Activated naive CD8-positive, alpha-beta T cell (primary cell): ENCODE data around the gene MICAL3.

ENCODE experiments used
- H3K27ac Mint-ChIP-seq: one replicate; pipeline ENCODE4 v1.8.0; 2021; ENCODE audit warnings: mixed read lengths
- H3K27me3 Mint-ChIP-seq: one replicate; pipeline ENCODE4 v1.8.0; 2021; ENCODE audit warnings: mixed read lengths
- H3K36me3 Mint-ChIP-seq: one replicate; pipeline ENCODE4 v1.8.0; 2021; ENCODE audit warnings: mixed read lengths
- H3K4me1 Mint-ChIP-seq: one replicate; pipeline ENCODE4 v1.8.0; 2021; ENCODE audit warnings: low read depth, mixed read lengths
- H3K4me3 Mint-ChIP-seq: one replicate; pipeline ENCODE4 v1.8.0; 2021; ENCODE audit warnings: mild to moderate bottlenecking, mixed read lengths
- H3K9me3 Mint-ChIP-seq: one replicate; pipeline ENCODE4 v1.8.0; 2021; ENCODE audit warnings: low read depth, mixed read lengths

MICAL3 gene

GRCh38 chr22:17783312-17783711, 241.0 kb downstream of the MICAL3 start:
- Mint-ChIP-seq H3K9me3 (no peaks in the 10 kb centered on the region), H3K4me1 (peaks cover 44% of the 10 kb centered on the region), H3K36me3 (peaks cover 2% of the 10 kb centered on the region), H3K27ac (no peak overlapping the region), H3K27me3 (no peaks in the 10 kb centered on the region), H3K4me3 (no peak overlapping the region)

- H3K27me3 Mint-ChIP-seq: no peaks in the 10 kb centered on the region
- peaks cover 49% of the 10 kb centered on the region for H3K4me1 Mint-ChIP-seq
- H3K9me3 Mint-ChIP-seq: no peaks in the 10 kb centered on the region
- peaks cover 2% of the 10 kb centered on the region for H3K36me3 Mint-ChIP-seq
- H3K4me3 Mint-ChIP-seq: no peak overlapping the region
- H3K27ac Mint-ChIP-seq: peak overlapping the region; percentile 46
These were observed 241.7 kb downstream of the MICAL3 start for GRCh38 chr22:17782621-17783020.

- H3K27ac Mint-ChIP-seq: no peak overlapping the region
- H3K9me3 Mint-ChIP-seq: no peaks in the 10 kb centered on the region
- H3K4me1 Mint-ChIP-seq: peaks cover 54% of the 10 kb centered on the region
- H3K36me3 Mint-ChIP-seq: peaks cover 2% of the 10 kb centered on the region
- H3K27me3 Mint-ChIP-seq: no peaks in the 10 kb centered on the region
- H3K4me3 Mint-ChIP-seq: no peak overlapping the region
These were observed 242.2 kb downstream of the MICAL3 start for GRCh38 chr22:17782158-17782557.

GRCh38 chr22:17781319-17782031, 242.9 kb downstream of the MICAL3 start:
- peak overlapping the region; percentile 51 for H3K27ac Mint-ChIP-seq
- H3K27me3 Mint-ChIP-seq: no peaks in the 10 kb centered on the region
- peaks cover 2% of the 10 kb centered on the region for H3K36me3 Mint-ChIP-seq
- peak overlapping the region; percentile 39 for H3K4me3 Mint-ChIP-seq
- peaks cover 57% of the 10 kb centered on the region for H3K4me1 Mint-ChIP-seq
- no peaks in the 10 kb centered on the region for H3K9me3 Mint-ChIP-seq

- Mint-ChIP-seq H3K27me3 (no peaks in the 10 kb centered on the region), H3K27ac (peak overlapping the region; percentile 51), H3K4me3 (no peak overlapping the region), H3K9me3 (no peaks in the 10 kb centered on the region), H3K36me3 (peaks cover 2% of the 10 kb centered on the region), H3K4me1 (peaks cover 62% of the 10 kb centered on the region)
These were observed 243.5 kb downstream of the MICAL3 start for GRCh38 chr22:17780741-17781318.

- Mint-ChIP-seq H3K27ac (peak overlapping the region; percentile 34), H3K36me3 (peaks cover 2% of the 10 kb centered on the region), H3K27me3 (no peaks in the 10 kb centered on the region), H3K4me1 (peaks cover 68% of the 10 kb centered on the region), H3K9me3 (no peaks in the 10 kb centered on the region), H3K4me3 (peak overlapping the region; percentile 2)
These were observed 244.1 kb downstream of the MICAL3 start for GRCh38 chr22:17780116-17780740.

- peak overlapping the region; percentile 80 for H3K27ac Mint-ChIP-seq
- no peaks in the 10 kb centered on the region for H3K9me3 Mint-ChIP-seq
- H3K4me1 Mint-ChIP-seq: peaks cover 72% of the 10 kb centered on the region
- H3K36me3 Mint-ChIP-seq: peaks cover 2% of the 10 kb centered on the region
- peak overlapping the region; percentile 90 for H3K4me3 Mint-ChIP-seq
- no peaks in the 10 kb centered on the region for H3K27me3 Mint-ChIP-seq
These were observed 244.9 kb downstream of the MICAL3 start for GRCh38 chr22:17779286-17780115.

- H3K27me3 Mint-ChIP-seq: no peaks in the 10 kb centered on the region
- peaks cover 74% of the 10 kb centered on the region for H3K4me1 Mint-ChIP-seq
- H3K36me3 Mint-ChIP-seq: peaks cover 2% of the 10 kb centered on the region
- H3K4me3 Mint-ChIP-seq: peak overlapping the region; percentile 90
- no peaks in the 10 kb centered on the region for H3K9me3 Mint-ChIP-seq
- H3K27ac Mint-ChIP-seq: peak overlapping the region; percentile 75
These were observed 245.9 kb downstream of the MICAL3 start for GRCh38 chr22:17778412-17778976.

GRCh38 chr22:17777717-17778044, 246.7 kb downstream of the MICAL3 start:
- Mint-ChIP-seq H3K4me1 (peaks cover 77% of the 10 kb centered on the region), H3K27me3 (no peaks in the 10 kb centered on the region), H3K9me3 (no peaks in the 10 kb centered on the region), H3K27ac (peak overlapping the region; percentile 94), H3K36me3 (peaks cover 2% of the 10 kb centered on the region), H3K4me3 (peak overlapping the region; percentile 90)

- Mint-ChIP-seq H3K4me3 (peak overlapping the region; percentile 90), H3K9me3 (no peaks in the 10 kb centered on the region), H3K27ac (peak overlapping the region; percentile 94), H3K4me1 (peaks cover 79% of the 10 kb centered on the region), H3K27me3 (no peaks in the 10 kb centered on the region), H3K36me3 (peaks cover 2% of the 10 kb centered on the region)
These were observed 247.2 kb downstream of the MICAL3 start for GRCh38 chr22:17777005-17777716.

- Mint-ChIP-seq H3K4me1 (peaks cover 79% of the 10 kb centered on the region), H3K27me3 (no peaks in the 10 kb centered on the region), H3K36me3 (peaks cover 2% of the 10 kb centered on the region), H3K4me3 (peak overlapping the region; percentile 74), H3K27ac (peak overlapping the region; percentile 83), H3K9me3 (no peaks in the 10 kb centered on the region)
These were observed 248.4 kb downstream of the MICAL3 start for GRCh38 chr22:17775781-17776465.

GRCh38 chr22:17774926-17775685, 249.3 kb downstream of the MICAL3 start:
- H3K36me3 Mint-ChIP-seq: peaks cover 4% of the 10 kb centered on the region
- peak overlapping the region; percentile 83 for H3K27ac Mint-ChIP-seq
- no peaks in the 10 kb centered on the region for H3K27me3 Mint-ChIP-seq
- H3K9me3 Mint-ChIP-seq: no peaks in the 10 kb centered on the region
- H3K4me1 Mint-ChIP-seq: peaks cover 77% of the 10 kb centered on the region
- peak overlapping the region; percentile 74 for H3K4me3 Mint-ChIP-seq

GRCh38 chr22:17774206-17774925, 250.0 kb downstream of the MICAL3 start, which contains the start of gene BID:
TSS of gene BID (minus strand) at chr22:17774469. CDS start at chr22:17750116, 24,353 bp downstream.
- peaks cover 75% of the 10 kb centered on the region for H3K4me1 Mint-ChIP-seq

More at GRCh38 chr22:17774206-17774925, 250.0 kb downstream of the MICAL3 start, which contains the start of gene BID:
- Mint-ChIP-seq H3K27ac (peak within 1 kb of the TSS; percentile 83), H3K36me3 (peaks cover 3% of the 10 kb centered on the region), H3K4me3 (peak within 1 kb of the TSS; percentile 84), H3K9me3 (no peaks in the 10 kb centered on the region), H3K27me3 (no peaks in the 10 kb centered on the region)
